ENCODE data around the gene MAP2K2.
A peak's percentile ranks its signal among the peaks of the same experiment; 100 is the strongest.

MAP2K2 gene

GRCh38 chr19:4043966-4044715 lies 79.8 kb downstream of the MAP2K2 start:
- POLR2A ChIA-PET, result no interaction called here
- no peak for TF ChIP-seq SCRT1 (tag by site-specific recombination; IDR thresholded peaks at IDR 0.05; ENCODE audit: borderline replicate concordance)
- TF ChIP-seq PATZ1 (tag by site-specific recombination; IDR thresholded peaks at IDR 0.05), result 0 out of 2 replicates have a peak, but pooled peaks have one; percentile 17

DNA sequence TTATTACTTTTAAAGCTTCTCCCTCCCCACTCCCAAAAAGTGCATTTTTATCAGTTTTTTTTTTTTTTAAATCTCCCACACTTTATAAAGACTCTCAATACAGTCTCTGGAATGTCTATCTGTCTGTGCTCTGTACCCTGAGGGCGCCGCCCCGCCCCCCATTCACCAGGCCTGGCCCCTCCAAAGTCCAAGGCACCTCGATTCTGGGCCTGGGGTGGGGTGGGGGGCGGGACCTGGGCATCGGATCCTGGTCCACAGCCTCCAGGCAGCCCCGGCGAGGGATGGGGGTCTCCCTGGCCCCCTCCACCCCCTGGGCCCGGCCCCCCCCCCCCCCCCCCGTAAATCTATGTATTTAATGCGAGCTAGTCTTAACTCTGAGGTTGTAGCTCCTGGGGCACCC lies 80.5 kb downstream of the MAP2K2 start:
- TF ChIP-seq EGR2 (tag by site-specific recombination; IDR thresholded peaks at IDR 0.05; ENCODE audit: low read depth) (no peak), PATZ1 (tag by site-specific recombination; IDR thresholded peaks at IDR 0.05) (no peak), ZNF211 (tag by site-specific recombination; IDR thresholded peaks at IDR 0.05; ENCODE audit: low read depth) (no peak), ZNF155 (tag by site-specific recombination; IDR thresholded peaks at IDR 0.05) (no peak), TCF7L2 (IDR thresholded peaks at IDR 0.05; ENCODE audit: borderline replicate concordance, low read depth, low read length) (no peak), ZNF654 (tag by site-specific recombination; IDR thresholded peaks at IDR 0.05; ENCODE audit: low read depth) (no peak), ZNF548 (tag by site-specific recombination; IDR thresholded peaks at IDR 0.05) (no peak), GLI2 (tag by site-specific recombination; IDR thresholded peaks at IDR 0.05; ENCODE audit: borderline replicate concordance, low read depth) (no peak), ZNF560 (tag by site-specific recombination; IDR thresholded peaks at IDR 0.05; ENCODE audit: borderline replicate concordance) (no peak), ZNF513 (tag by site-specific recombination; IDR thresholded peaks at IDR 0.05) (no peak), ZNF23 (tag by site-specific recombination; IDR thresholded peaks at IDR 0.05; ENCODE audit: borderline replicate concordance) (no peak), ZNF132 (tag by site-specific recombination; IDR thresholded peaks at IDR 0.05; ENCODE audit: borderline replicate concordance) (no peak), ZNF530 (tag by site-specific recombination; IDR thresholded peaks at IDR 0.05; ENCODE audit: low read depth) (no peak), ZNF768 (tag by site-specific recombination; IDR thresholded peaks at IDR 0.05) (no peak), ZNF19 (tag by site-specific recombination; IDR thresholded peaks at IDR 0.05; ENCODE audit: low read depth) (no peak)
- TF ChIP-seq, protein P1, sequence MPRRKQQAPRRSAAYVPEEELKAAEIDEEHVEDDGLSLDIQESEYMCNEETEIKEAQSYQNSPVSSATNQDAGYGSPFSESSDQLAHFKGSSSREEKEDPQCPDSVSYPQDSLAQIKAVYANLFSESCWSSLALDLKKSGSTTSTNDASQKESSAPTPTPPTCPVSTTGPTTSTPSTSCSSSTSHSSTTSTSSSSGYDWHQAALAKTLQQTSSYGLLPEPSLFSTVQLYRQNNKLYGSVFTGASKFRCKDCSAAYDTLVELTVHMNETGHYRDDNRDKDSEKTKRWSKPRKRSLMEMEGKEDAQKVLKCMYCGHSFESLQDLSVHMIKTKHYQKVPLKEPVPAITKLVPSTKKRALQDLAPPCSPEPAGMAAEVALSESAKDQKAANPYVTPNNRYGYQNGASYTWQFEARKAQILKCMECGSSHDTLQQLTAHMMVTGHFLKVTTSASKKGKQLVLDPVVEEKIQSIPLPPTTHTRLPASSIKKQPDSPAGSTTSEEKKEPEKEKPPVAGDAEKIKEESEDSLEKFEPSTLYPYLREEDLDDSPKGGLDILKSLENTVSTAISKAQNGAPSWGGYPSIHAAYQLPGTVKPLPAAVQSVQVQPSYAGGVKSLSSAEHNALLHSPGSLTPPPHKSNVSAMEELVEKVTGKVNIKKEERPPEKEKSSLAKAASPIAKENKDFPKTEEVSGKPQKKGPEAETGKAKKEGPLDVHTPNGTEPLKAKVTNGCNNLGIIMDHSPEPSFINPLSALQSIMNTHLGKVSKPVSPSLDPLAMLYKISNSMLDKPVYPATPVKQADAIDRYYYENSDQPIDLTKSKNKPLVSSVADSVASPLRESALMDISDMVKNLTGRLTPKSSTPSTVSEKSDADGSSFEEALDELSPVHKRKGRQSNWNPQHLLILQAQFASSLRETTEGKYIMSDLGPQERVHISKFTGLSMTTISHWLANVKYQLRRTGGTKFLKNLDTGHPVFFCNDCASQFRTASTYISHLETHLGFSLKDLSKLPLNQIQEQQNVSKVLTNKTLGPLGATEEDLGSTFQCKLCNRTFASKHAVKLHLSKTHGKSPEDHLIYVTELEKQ (tag by site-specific recombination; IDR thresholded peaks at IDR 0.05; ENCODE audit: borderline replicate concordance), result no peak
- TF ChIP-seq, protein P2, sequence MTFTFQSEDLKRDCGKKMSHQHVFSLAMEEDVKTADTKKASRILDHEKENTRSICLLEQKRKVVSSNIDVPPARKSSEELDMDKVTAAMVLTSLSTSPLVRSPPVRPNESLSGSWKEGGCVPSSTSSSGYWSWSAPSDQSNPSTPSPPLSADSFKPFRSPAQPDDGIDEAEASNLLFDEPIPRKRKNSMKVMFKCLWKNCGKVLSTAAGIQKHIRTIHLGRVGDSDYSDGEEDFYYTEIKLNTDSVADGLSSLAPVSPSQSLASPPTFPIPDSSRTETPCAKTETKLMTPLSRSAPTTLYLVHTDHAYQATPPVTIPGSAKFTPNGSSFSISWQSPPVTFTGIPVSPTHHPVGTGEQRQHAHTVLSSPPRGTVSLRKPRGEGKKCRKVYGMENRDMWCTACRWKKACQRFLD (tag by site-specific recombination; IDR thresholded peaks at IDR 0.05), result no peak
- TF ChIP-seq, protein P3, sequence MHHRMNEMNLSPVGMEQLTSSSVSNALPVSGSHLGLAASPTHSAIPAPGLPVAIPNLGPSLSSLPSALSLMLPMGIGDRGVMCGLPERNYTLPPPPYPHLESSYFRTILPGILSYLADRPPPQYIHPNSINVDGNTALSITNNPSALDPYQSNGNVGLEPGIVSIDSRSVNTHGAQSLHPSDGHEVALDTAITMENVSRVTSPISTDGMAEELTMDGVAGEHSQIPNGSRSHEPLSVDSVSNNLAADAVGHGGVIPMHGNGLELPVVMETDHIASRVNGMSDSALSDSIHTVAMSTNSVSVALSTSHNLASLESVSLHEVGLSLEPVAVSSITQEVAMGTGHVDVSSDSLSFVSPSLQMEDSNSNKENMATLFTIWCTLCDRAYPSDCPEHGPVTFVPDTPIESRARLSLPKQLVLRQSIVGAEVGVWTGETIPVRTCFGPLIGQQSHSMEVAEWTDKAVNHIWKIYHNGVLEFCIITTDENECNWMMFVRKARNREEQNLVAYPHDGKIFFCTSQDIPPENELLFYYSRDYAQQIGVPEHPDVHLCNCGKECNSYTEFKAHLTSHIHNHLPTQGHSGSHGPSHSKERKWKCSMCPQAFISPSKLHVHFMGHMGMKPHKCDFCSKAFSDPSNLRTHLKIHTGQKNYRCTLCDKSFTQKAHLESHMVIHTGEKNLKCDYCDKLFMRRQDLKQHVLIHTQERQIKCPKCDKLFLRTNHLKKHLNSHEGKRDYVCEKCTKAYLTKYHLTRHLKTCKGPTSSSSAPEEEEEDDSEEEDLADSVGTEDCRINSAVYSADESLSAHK (tag by site-specific recombination; IDR thresholded peaks at IDR 0.05), result no peak
- POLR2A ChIA-PET, result no interaction called here
- Histone ChIP-seq H3K9me3 (ENCODE audit: control insufficient read depth, insufficient read depth, low read depth, low read length) (no peaks in the 10 kb centered on the region), H3K4me3 (ENCODE audit: low read depth, low read length) (no peak overlapping the region), H3K36me3 (ENCODE audit: control insufficient read depth in 2 of 2, insufficient read depth in 1 of 2, low read length in 2 of 2) (peaks cover 6 to 12% of the 10 kb centered on the region in 2 experiments; a peak in 2 of 3 replicates), H3K27ac (ENCODE audit: extremely low read depth, low read depth, low read length) (no peak overlapping the region), H3K4me1 (ENCODE audit: control insufficient read depth, insufficient read depth, low read length) (no peaks in the 10 kb centered on the region)
- CTCF ChIA-PET, result interaction anchor here (0.6 kb wide), 1 partner anchor 1581 kb away, joined by 3 read pairs; no protein-coding TSS in a partner anchor

More at GRCh38 chr19:4043966-4044715, 79.8 kb downstream of the MAP2K2 start:
- peaks cover 10 to 13% of the 10 kb centered on the region in 2 experiments; a peak in 2 of 3 replicates for H3K36me3 ChIP-seq (ENCODE audit: control insufficient read depth in 2 of 2, insufficient read depth in 1 of 2, low read length in 2 of 2)
- CTCF ChIA-PET, result no interaction called here
- H3K27ac ChIP-seq (ENCODE audit: extremely low read depth, low read depth, low read length), result no peak overlapping the region
- no peaks in the 10 kb centered on the region for H3K4me1 ChIP-seq (ENCODE audit: control insufficient read depth, insufficient read depth, low read length)
- H3K4me3 ChIP-seq (ENCODE audit: low read depth, low read length), result no peak overlapping the region
- no peaks in the 10 kb centered on the region for H3K9me3 ChIP-seq (ENCODE audit: control insufficient read depth, insufficient read depth, low read depth, low read length)

Measured in HEK293 (cell line).